GM18502 (cell line): ENCODE data around the gene TPRG1L.

Source experiments
- ATAC-seq: cut with Tn5 transposase; IDR thresholded peaks from one replicate; pipeline ENCODE4 v1.9.1; 2021; ENCODE audit warnings: mild to moderate bottlenecking; ENCODE audit not compliant: unreplicated experiment, poor library complexity

Gene TPRG1L

DNA sequence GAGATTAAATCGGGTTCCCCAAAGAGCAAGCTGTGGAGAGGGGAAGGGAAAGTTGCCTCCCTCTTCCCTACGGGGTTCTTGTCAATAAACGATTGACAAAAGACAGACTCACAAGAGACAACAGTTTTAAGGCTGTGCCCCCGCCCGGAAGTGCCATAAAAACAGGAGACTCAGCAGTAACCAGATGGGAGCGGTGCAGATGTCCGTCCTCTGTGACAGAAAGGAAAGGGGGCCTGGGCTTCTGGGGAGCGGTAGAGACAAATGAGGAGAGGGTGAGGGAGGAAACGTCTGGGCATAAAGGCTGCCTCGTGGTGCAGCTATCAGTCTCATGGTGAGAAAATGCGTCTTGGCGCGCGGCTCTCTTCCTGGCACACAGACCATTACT lies 33.4 kb downstream of the TPRG1L start:
- ATAC-seq = no peak

DNA sequence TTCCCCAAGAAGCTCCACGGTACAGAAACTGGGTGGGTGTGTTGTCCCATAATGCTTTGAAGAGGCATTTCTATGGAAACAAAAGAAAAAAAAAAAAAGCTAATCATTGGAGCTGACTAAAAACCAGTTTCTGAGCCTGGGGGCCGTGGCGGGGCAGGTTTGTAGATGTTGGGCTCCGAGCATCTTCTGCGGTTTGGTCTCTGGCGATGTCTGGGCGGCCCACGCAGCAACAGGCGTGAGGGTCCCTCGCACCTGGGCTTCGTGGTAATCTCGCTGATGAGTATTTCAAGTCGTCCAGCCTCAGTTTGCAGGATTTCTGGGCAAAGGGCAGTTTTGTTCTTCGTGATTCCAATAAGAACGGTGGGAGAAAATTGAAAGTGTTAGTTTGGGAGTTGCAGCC lies 34.3 kb downstream of the TPRG1L start:
- no peak for ATAC-seq

- no peak for ATAC-seq
Observed at GRCh38 chr1:3660704-3661103, 35.9 kb downstream of the TPRG1L start.

DNA sequence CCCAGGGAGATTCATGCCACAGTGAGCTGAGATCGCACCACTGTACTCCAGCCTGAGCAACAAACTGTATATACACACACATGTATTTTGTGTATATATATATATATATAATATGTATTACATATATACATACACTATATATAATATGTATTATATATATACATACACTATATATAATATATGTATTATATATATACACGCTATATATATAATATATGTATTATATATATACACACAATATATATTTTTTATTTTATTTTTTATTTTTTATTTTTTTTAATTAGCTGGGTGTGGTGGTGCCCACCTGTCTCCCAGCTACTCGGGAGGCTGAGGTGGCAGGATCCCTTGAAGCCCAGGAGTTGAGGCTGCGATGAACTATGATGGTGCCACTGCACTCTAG lies 36.8 kb downstream of the TPRG1L start:
- ATAC-seq = no peak

DNA sequence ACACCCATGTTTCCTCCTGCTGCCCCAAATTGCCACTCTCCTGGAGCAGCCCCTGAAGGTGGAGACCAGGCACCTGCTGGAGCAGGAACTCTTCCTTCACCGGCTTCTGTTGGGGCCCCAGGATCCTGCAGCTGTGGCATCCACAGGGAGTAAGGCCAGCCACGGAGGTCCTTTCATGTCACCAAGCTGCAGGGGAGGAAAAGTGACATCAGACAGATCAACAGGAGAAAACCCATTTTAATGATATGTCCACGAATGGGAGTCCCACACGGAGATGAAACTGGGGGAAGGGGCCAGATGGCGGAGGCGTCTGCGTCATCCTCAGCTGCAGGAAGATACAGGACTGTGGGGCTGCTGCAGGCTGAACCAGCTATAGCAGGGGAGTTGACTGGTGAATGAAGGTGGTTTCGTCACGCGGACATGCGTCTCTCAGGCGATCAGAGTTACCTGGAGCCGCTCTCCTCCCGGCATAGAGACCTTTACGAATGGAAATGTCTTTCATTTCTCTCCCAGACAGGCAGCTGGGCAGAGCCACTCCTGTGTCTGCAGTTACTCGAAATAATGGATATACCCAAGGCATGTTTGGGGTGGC lies 37.4 kb downstream of the TPRG1L start:
- no peak for ATAC-seq

GRCh38 chr1:3663999-3664699 lies 39.3 kb downstream of the TPRG1L start:
- no peak for ATAC-seq

- ATAC-seq = peak; percentile 31
Observed at GRCh38 chr1:3664700-3665375, 40.0 kb downstream of the TPRG1L start.

DNA sequence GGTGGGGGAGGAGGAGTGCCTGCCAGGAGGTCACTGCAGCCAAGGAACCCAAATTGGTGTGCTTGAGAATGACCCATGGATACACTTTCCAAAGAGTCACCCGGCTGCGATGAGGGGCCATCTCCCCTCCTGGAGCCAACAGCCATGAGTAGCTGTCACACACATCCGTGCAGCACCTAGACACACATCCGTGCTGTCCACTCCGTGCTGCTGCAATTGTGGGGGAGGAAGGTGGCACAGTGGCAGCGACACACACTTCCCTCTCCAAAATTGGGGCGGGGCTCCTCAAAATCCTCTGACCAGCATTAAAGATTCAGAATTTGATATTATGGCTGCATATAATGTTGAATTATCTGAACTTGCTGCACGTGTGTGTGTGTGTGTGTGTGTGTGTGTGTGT lies 43.3 kb downstream of the TPRG1L start:
- no peak for ATAC-seq

DNA sequence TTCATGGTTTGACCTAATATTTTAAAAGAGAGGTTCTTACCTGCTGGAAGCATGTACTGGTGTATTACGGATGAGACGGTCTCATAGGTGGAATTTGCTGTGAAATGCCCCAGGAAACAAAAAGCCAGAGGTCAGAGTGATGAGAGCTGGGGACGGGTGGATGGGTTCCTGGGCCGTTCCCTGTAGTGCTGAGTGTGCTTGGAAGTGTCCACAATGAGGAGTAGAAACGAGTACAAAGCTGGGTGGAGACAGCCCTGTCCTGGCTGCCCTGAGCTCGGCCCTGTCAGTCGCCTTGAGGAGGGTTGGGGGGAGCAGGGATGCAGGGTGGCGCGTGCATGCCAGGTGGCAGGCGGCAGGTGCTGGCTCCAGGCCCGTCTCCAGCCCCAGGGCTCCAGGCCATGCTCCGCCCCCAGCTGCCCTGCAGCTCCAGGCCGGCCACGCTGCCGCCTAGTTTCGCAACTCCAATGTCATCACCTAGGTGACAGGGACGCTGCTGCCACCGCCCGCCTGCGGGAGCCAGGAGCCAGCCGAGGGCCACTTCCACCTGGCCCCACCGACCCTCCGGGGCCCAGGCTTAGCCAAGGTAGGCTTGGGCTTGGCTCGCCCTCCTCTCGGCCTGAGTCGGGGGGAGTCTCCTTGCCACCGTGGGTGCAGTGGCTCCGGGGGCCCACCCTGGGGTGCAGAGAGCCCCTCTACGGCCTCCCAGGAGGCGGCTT lies 43.9 kb downstream of the TPRG1L start:
- ATAC-seq = no peak

DNA sequence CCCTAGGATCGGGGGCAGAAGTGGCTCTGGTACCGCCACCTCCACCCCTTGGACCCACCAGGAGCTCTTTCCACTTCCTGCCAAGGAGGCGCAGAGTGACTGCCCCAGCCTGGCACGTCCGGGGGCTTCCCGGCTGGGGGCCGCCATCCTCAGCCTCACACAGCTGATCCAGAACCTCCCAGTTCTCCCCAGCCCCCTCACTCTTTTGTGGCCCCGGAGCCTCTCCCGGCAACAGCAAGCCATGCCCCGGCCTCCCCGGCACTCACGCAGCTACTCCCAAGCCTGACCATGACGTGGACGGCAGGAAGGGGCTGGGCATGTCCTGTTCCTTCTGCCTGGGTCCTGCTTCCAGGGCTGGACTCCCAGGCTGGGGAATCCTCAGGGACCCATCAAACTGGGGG lies 44.6 kb downstream of the TPRG1L start:
- no peak for ATAC-seq

DNA sequence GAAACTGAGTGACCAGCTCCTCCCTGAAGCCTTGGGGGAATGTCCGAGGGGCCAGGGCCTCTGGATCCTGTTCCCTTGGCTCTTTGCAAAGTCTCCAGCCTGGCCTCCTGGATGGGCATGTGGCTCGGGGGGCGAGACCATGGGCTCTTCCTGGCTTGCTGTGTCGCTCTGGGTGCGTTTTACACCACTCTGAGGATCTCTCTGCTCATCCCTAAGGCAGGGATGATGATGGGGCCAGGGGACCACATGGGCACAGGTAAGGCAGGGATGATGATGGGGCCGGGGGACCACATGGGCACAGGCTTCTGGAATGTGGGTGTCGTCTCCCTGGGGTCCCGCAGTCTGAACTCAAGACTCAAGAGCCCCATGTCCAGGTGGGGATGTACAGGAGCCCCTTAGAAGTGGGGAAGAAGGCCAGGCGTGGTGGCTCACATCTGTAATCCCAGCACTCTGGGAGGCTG lies 45.2 kb downstream of the TPRG1L start:
- no peak for ATAC-seq

DNA sequence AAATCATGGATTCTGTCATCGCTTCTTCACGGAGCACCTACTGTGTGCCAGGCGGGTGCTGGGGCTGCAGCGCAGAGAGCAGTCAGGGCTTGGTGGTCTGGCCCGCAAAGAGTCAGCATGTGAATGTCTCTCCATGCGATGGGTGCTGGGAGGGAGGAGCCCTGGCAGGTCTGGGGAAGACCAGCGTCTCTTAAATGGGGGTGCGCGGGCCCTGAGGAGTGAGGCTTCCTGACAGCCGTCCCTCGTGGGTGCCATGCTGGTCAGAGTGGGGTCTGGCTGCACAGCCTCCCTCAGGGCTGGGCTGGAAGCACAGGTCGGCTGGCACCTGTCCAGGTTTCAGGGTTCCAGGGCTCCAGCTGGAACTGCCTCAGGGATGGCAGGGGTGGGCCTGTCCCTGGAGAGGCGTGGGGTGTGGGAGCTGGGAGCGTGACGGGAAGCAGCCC lies 46.0 kb downstream of the TPRG1L start:
- no peak for ATAC-seq

GRCh38 chr1:3671371-3672180 lies 46.8 kb downstream of the TPRG1L start:
- no peak for ATAC-seq

- no peak for ATAC-seq
Observed at GRCh38 chr1:3672231-3672970, 47.6 kb downstream of the TPRG1L start.

- no peak for ATAC-seq
Observed at GRCh38 chr1:3672971-3673361, 48.2 kb downstream of the TPRG1L start.

GRCh38 chr1:3673381-3674099 lies 48.7 kb downstream of the TPRG1L start:
- no peak for ATAC-seq

- ATAC-seq = no peak
Observed at GRCh38 chr1:3674100-3675094, 49.6 kb downstream of the TPRG1L start.

- no peak for ATAC-seq
Observed at GRCh38 chr1:3675436-3675835, 50.6 kb downstream of the TPRG1L start.
